Esophagus (tissue), 2 donors: ENCODE measurements around the gene MEAF6. TPM values are rescaled to one million over a fixed set of nuclear protein-coding genes. Genes with fewer than 3 reads are reported as not detected.
A peak's percentile ranks its signal among the peaks of the same experiment; 100 is the strongest.
"Not testable (repeated sequence)": the region's sequence is repeated elsewhere in the genome, so short reads cannot be mapped to it uniquely, and the experiment has no call there.

ENCODE experiments used
- H3K27ac ChIP-seq, 2 donors: one replicate each; pipeline ENCODE4 v1.5.1; 2013; ENCODE audit warnings: low read depth in 2 of 2, mild to moderate bottlenecking in 2 of 2, inconsistent platforms in 1 of 2, low read length in 1 of 2, moderate library complexity in 1 of 2
- H3K27me3 ChIP-seq, 2 donors: one replicate each; pipeline ENCODE4 v1.6.1; 2013; ENCODE audit warnings: low read length in 2 of 2, control low read depth in 1 of 2, mild to moderate bottlenecking in 1 of 2; ENCODE audit not compliant: insufficient read depth in 2 of 2, control insufficient read depth in 1 of 2
- H3K36me3 ChIP-seq, 2 donors: one replicate each; pipeline ENCODE4 v1.6.1; 2013; ENCODE audit warnings: low read length in 1 of 2; ENCODE audit not compliant: control insufficient read depth in 2 of 2, insufficient read depth in 2 of 2
- H3K4me1 ChIP-seq, 2 donors: one replicate each; pipeline ENCODE4 v1.6.1; 2013; ENCODE audit warnings: low read length in 1 of 2; ENCODE audit not compliant: control insufficient read depth in 2 of 2, insufficient read depth in 2 of 2
- H3K4me3 ChIP-seq, 2 donors: one replicate each; pipeline ENCODE4 v1.5.1; 2013; ENCODE audit warnings: low read length in 2 of 2, mild to moderate bottlenecking in 2 of 2, low read depth in 1 of 2, moderate library complexity in 1 of 2
- H3K9me3 ChIP-seq, 2 donors: one replicate each; pipeline ENCODE4 v1.6.1; 2013; ENCODE audit warnings: mild to moderate bottlenecking in 2 of 2, low read depth in 1 of 2, low read length in 1 of 2, moderate library complexity in 1 of 2; ENCODE audit not compliant: control insufficient read depth in 2 of 2, insufficient read depth in 1 of 2
- WGBS, 2 donors: extraction: QIAGEN DNeasy Blood & Tissue Kit; methylation state at CpG; one replicate each; pipeline ENCODE4 v1.1.7; 2013; 5-methylcytosine and 5-hydroxymethylcytosine counted together
- polyA plus RNA-seq, 2 donors: library from polyadenylated mRNA; stranded (reverse); fragments of 200-250 nt; gene quantifications; one replicate each; pipeline ENCODE4 v1.2.3, GENCODE V29; 2013
- donor health status: healthy with polysubstance abuse.
- donor health status: Bipolar disorder and iron deficiency.

MEAF6 gene
- polyA plus RNA-seq, 2 donors = 28.8 to 33.9 TPM

DNA sequence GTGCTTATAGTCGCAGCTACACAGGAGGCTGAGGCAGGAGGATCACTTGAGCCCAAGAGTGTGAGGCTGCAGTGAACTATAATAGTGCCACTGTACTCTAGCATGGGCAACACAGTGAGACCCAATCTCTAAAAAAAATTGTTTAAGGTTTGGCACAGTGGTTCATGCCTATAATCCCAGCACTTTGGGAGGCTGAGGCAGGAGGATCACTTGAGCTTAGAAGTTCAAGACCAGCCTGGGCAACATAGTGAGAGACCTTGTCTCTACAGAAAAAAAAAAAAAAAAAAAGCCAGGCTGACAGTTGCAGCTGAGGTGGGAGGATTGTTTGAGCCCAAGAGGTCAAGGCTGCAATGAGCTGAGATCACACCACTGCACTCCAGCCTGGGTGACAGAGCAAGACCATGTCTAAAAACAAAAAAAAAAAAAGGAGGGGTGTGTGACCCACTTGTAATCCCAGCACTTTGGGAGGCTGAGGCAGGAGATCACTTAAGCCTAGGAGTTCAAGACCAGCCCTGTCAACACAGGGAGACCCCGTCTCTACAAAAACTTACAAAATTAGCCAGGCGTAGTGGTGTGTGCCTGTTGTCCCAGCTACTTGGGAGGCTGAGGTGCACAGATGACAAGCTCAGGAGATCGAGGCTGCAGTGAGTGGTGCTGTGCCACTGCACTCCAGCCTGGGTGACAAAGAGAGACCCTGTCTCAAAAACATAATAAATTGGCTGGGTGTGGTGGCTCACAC, 18.0 kb upstream of the MEAF6 start:
- not testable (repeated sequence) for H3K4me3 ChIP-seq, H3K27me3 ChIP-seq, H3K36me3 ChIP-seq, H3K27ac ChIP-seq, H3K4me1 ChIP-seq, H3K9me3 ChIP-seq
- 93 to 96% methylated on average over 4 of the region's 4 CpGs for WGBS, 2 donors

DNA sequence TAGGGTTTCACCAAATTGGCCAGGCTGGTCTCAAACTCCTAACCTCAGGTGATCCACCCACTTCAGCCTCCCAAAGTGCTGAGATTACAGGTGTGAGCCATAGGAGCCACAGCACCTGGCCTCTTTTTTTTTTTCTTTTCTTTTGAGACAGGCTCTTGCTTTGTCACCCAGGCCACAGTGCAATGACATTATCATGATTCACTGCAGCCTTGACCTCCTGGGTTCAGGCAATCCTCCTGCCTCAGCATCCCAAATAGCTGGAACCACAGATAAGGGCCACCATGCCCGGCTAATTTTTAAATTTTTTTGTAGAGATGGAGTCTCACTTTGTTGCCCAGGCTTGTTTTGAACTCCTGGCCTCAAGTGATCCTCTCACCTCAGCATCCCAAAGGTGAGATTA, 15.3 kb upstream of the MEAF6 start:
- not testable (repeated sequence) for H3K9me3 ChIP-seq, H3K4me1 ChIP-seq, H3K36me3 ChIP-seq, H3K27ac ChIP-seq, H3K4me3 ChIP-seq, H3K27me3 ChIP-seq
- 63 to 89% methylated on average over 1 of the region's 1 CpG for WGBS, 2 donors

- Histone ChIP-seq H3K27ac (no peak overlapping the region), H3K9me3 (no peaks in the 10 kb centered on the region), H3K36me3 (no peaks in the 10 kb centered on the region), H3K27me3 (no peaks in the 10 kb centered on the region), H3K4me3 (no peak overlapping the region), H3K4me1 (no peaks in the 10 kb centered on the region)
These were observed 5.0 kb upstream of the MEAF6 start for GRCh38 chr1:37519613-37520012.

- WGBS, 2 donors = 77 to 82% methylated on average over 15 of the region's 15 CpGs
- not testable (repeated sequence) for H3K4me1 ChIP-seq, H3K27ac ChIP-seq, H3K36me3 ChIP-seq, H3K9me3 ChIP-seq, H3K27me3 ChIP-seq, H3K4me3 ChIP-seq
These were observed 4.4 kb upstream of the MEAF6 start for GRCh38 chr1:37518929-37519328.

GRCh38 chr1:37518241-37518640, 3.7 kb upstream of the MEAF6 start:
- not testable (repeated sequence) for H3K4me3 ChIP-seq, H3K27me3 ChIP-seq, H3K27ac ChIP-seq, H3K9me3 ChIP-seq, H3K36me3 ChIP-seq, H3K4me1 ChIP-seq
- WGBS, 2 donors = 95% methylated on average over 12 to 27 of the region's 31 CpGs

DNA sequence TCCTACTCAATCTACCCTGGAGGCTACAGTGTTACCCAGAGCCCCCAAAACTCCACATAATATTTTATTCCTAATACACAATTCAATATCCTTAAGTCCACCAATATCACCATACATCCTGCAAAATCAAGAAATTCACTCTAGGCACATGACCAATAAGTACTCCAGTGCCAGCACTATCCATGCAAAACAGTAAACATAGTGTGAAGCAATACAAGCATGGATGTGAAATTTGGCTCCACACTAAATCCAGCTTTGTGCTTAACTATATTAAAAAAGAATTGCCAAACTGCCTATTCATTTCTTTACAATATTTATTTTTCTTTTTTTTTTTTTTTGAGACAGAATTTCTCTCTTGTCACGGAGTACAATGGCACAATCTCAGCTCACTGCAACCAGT, 3.0 kb upstream of the MEAF6 start:
- no peak overlapping the region for H3K27ac ChIP-seq
- peaks cover 0 to 3% of the 10 kb centered on the region in 2 donors for H3K4me1 ChIP-seq
- H3K36me3 ChIP-seq = no peaks in the 10 kb centered on the region
- H3K27me3 ChIP-seq = no peaks in the 10 kb centered on the region
- no peak overlapping the region for H3K4me3 ChIP-seq
- 86 to 87% methylated on average over 1 of the region's 1 CpG for WGBS, 2 donors
- no peaks in the 10 kb centered on the region for H3K9me3 ChIP-seq

DNA sequence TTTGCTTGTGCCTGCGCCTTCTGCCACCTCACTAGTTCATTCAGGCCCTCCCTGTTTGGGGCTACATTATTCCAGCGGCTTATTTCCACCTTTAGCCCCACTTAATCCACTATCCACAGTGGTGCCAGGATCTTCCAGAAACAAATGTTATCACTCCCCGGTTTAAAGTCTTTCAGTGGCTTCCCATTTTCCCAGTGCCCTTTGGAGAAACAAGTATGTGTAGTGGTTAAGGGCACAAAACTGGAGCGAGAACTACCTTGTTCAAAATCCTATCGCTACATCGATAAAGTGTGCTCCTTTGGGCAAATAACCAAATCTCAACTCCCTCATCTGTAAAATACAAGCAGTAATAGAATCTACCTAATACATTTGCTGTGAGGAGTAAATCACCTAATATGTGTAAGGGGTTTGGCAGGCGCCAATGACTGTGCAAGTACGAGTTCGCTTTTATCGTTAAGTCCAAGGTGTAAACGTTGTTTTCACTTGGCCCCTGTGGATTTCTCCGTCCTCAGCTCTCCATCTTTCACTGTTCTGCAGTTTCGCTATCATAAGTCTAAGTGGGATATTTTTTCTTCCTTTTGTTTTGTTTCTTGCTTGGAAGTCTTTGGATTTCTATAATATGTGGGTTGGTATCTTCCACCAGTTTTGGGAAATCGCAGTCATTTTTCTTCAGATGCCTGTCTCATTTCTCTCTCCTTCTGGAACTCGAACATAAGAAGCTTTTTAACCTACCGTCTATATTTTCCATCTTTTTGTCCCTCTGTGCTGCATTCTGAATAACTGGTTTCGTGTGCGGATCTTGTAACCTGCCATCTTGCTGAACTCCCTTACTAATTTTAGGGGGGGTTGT, 844 bp upstream of the MEAF6 start:
- Histone ChIP-seq H3K9me3 (no peaks in the 10 kb centered on the region), H3K27ac (peak overlapping the region; percentile 97 to 99), H3K4me1 (peaks cover 0 to 3% of the 10 kb centered on the region in 2 donors), H3K36me3 (no peaks in the 10 kb centered on the region), H3K27me3 (no peaks in the 10 kb centered on the region), H3K4me3 (peak overlapping the region; percentile 97 to 99)
- 72 to 77% methylated on average over 18 of the region's 18 CpGs for WGBS, 2 donors

- 1 to 2% methylated on average over 24 to 26 of the region's 26 CpGs for WGBS, 2 donors
- Histone ChIP-seq H3K9me3 (no peaks in the 10 kb centered on the region), H3K27ac (peak overlapping the region; percentile 97 to 99), H3K27me3 (no peaks in the 10 kb centered on the region), H3K4me3 (peak overlapping the region; percentile 97 to 99), H3K4me1 (peaks cover 0 to 3% of the 10 kb centered on the region in 2 donors), H3K36me3 (peaks cover 1 to 2% of the 10 kb centered on the region in 2 donors)
These were observed 694 bp downstream of the MEAF6 start for GRCh38 chr1:37513795-37514349.

DNA sequence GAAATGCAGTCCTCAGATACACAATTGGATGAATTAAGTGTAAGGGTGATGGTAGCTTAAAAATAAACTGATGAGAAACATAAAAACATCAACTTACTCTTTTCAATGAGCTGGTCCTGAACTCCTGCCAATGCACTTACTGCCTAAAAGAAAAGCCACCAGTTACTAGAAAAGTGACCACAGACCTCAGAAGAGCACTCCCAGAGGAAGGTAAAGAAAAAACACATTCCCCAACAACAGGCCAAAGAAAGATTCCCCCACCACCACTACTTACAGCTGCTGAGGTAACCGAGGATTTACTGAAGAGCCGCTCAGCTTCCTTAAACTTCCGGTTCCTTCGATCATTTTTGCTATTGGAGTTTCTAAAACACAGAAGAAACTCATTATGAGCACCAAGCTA, 5.4 kb downstream of the MEAF6 start:
- 89 to 91% methylated on average over 4 of the region's 4 CpGs for WGBS, 2 donors
- no peaks in the 10 kb centered on the region for H3K27me3 ChIP-seq
- H3K9me3 ChIP-seq = no peaks in the 10 kb centered on the region
- H3K36me3 ChIP-seq = peaks cover 2 to 4% of the 10 kb centered on the region in 2 donors
- no peak overlapping the region for H3K27ac ChIP-seq
- H3K4me1 ChIP-seq = peaks cover 0 to 3% of the 10 kb centered on the region in 2 donors
- H3K4me3 ChIP-seq = no peak overlapping the region
